CD4-positive, alpha-beta T cell treated with Interleukin-2 at 100 ng/mL for 4 hours (primary cell): ENCODE data around the gene RITA1.

Experiments used
- DNase-seq: peaks from one replicate; pipeline ENCODE4 v3.0.0-alpha.2; 2020; ENCODE audit warnings: low spot score

RITA1 gene

GRCh38 chr12:113154351-113154973 is 31.1 kb upstream of the RITA1 start:
- DNase-seq = no peak

DNA sequence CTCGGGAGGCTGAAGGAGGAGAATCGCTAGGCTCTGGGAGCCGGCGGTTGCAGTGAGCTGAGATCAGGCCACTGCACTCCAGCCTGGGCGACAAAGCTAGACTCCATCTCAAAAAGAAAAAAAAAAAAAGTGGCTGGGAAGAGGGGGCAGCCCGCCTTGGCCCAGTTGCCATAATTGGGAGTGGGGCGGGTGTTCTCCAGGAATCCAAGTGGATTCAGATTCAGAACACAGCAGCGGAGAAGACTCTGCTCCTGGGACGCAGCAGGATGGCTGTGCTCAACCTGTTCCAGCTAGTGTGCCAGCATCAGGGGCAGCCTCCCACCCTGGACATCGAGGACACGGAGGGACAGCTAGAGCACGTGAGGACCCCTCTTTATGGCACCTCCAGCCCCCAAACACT is 30.5 kb upstream of the RITA1 start:
- DNase-seq = no peak

DNA sequence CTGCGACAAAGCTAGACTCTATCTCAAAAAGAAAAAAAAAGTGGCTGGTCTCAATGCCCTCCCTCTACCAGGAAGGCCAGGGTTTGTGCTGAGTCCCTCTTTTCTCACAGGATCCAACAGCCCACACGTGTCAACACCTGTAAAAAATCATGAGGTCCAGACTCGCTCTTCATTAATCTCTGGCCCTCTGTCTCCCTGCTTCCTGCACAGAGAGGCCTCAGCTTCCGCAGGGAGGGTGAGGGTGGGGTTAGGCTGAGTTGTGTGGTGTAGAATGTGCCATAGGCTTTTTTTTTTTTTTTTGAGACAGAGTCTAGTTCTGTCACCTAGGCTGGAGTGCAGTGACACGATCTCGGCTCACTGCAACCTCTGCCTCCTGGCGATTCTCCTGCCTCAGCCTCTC is 29.9 kb upstream of the RITA1 start:
- DNase-seq = no peak

GRCh38 chr12:113157218-113157859 is 28.2 kb upstream of the RITA1 start:
- DNase-seq = no peak

- DNase-seq = no peak
Observed at GRCh38 chr12:113158439-113159203, 26.9 kb upstream of the RITA1 start.

GRCh38 chr12:113159937-113160336 is 25.6 kb upstream of the RITA1 start:
- no peak for DNase-seq

DNA sequence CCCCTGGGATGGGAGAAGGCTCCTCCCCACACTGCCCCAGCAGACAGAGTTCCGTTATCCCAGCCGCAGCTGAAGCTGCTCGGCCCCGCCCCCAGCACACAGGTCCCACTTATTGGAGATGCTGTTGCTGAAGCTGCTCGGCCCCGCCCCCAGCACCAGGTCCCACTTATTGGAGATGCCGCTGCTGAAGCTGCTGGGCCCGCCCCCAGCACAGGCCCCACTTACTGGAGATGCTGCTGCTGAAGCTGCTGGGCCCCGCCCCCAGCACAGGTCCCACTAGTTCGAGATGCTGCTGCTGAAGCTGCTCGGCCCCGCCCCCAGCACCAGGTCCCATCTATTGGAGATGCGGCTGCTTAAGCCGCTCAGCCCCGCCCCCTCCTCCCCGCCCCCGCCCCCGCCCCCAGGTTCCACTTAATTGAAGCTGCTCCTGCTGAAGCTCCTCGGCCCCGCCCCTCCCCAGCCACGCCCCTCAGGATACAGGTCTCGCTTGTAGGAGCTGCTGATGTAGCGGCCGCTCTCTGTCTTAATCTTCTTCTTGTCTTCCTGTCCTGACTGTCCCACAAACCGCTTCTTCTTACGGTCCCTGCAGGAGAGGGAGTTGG is 24.0 kb upstream of the RITA1 start:
- no peak for DNase-seq

- DNase-seq = no peak
Observed at GRCh38 chr12:113162102-113163029, 23.2 kb upstream of the RITA1 start.

GRCh38 chr12:113163030-113163360 is 22.5 kb upstream of the RITA1 start:
- no peak for DNase-seq

DNA sequence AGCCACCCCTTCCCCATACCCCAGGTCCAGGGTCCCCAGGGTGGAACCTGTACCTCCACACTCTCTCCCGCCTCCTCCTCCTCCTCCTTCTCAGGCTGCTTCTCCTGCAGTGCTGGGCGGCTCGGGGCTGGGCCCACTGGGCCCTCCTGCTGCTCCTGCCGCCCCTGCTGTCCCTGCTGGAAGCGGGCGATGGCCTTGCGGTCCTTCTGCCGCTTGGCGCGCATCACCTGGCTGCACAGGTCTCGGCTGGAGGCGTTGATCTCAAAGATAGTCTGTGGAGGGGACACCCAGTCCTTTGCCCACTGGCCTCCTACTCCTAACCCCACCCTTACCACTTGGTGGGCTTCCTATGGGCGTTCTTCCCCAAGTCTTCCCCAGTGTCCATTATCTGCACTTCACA is 21.5 kb upstream of the RITA1 start:
- DNase-seq = no peak

- DNase-seq = no peak
Observed at GRCh38 chr12:113165521-113166450, 19.7 kb upstream of the RITA1 start.

DNA sequence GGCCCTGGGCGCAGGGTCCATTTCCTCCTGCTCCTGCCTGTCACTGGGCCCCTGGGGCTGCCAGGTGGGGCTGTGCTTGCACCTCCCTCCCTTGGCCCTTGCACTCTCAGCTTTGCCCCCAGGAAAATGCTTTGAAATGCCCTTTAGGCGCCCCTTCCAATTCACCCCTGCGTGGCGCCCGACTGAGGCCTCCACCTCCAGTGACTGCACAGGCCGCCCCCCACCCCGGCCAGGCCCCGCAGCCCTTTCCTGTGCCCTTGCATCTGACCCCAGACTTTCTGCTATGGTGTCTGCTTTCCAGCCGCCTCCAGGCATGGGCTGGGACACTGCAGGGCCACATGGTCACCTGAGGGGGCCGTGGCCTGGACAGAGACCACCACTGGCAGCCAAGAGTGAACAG is 17.7 kb upstream of the RITA1 start:
- DNase-seq = no peak

DNA sequence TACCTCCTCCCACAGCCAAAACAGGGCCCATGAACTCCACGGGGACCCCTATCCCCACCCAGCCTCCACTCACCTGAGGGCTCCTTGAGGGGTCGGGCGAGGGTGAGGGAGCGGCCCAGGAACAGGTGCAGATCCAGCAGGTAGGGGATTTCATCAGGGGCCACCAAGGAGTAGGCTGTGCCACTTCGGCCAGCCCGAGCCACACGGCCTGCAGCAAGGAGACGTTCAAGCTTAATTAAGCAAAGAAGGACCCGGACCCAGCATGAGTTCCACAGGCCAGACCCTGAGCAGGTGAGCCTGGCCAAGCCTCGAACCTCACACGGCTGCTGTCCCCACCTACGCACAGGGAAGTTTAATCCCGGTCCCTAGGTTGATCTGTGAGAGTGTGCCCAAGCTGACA is 15.8 kb upstream of the RITA1 start:
- no peak for DNase-seq

- no peak for DNase-seq
Observed at GRCh38 chr12:113170457-113170856, 15.1 kb upstream of the RITA1 start.

GRCh38 chr12:113170926-113171325 is 14.6 kb upstream of the RITA1 start:
- no peak for DNase-seq

DNA sequence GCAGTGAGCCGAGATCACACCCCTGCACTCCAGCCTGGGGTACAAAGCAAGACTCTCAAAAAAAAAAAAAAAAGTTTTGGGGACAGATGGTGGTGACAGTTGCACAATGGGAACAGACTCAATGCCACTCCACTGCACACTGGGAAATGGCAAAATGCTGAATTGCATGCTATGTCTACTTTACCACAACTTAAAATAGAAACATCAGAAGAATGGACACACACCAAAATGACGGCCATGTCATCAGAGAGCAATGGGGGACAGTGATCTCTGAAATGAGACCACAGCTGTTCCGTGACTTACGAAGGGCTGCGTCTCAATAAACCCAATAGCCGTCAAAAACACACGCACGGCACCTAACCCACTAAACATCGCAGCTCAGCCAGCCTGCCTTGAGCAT is 14.0 kb upstream of the RITA1 start:
- DNase-seq = no peak

GRCh38 chr12:113172185-113172584 is 13.3 kb upstream of the RITA1 start:
- no peak for DNase-seq

DNA sequence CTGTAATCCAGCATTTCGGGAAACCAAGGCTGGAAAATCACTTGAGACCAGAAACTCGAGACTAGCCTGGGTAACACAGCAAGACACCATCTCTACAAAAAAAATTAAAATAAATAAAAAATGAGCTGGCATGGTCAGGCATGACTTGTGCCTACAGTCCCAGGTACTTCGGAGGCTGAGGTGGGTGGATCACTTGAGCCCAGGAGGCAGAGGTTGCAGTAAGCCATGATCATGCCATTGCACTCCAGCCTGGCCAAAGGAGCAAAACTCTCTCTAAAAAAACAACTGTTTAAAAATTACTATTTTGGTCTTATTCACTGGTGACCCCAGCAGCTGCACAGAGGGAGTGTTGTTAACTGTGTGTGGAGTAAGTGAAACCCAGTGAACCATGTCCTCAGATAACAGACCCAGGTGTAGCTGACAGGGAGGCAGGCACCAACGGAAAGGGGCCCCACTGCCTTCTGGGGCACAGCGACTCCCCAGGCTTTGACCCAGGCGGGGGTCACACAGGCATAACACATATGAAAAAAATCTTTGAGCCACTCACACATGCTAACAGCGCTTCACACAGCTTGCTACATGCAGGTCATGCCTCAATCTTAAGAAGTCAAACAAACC is 12.3 kb upstream of the RITA1 start:
- DNase-seq = no peak

- peak; percentile 81 for DNase-seq
Observed at GRCh38 chr12:113174461-113175384, 10.8 kb upstream of the RITA1 start.
